Measurements from ENCODE around the gene HEXIM2. TPM values are rescaled to one million over a fixed set of nuclear protein-coding genes. Genes with fewer than 3 reads are reported as not detected.
"Not testable (repeated sequence)": the region's sequence is repeated elsewhere in the genome, so short reads cannot be mapped to it uniquely, and the experiment has no call there.

HEXIM2 gene
- total and polyA plus RNA-seq, 10 donors, result 4.0 to 10.4 (median 7.9) TPM

GRCh38 chr17:45123930-45124796 lies 37.5 kb upstream of the HEXIM2 start:
- Histone ChIP-seq H3K27me3 (replicated peaks in 1 of 7) (peaks cover 0 to 14% (median 4%) of the 10 kb centered on the region in 7 donors), H3K27ac (peak overlapping the region in 2 of 8 donors; percentile 14 to 35), H3K4me1 (peaks cover 0 to 41% (median 10%) of the 10 kb centered on the region in 6 donors), H3K9me3 (no peaks in the 10 kb centered on the region), H3K4me3 (no peak overlapping the region), H3K36me3 (no peaks in the 10 kb centered on the region)
- DNase-seq, result no peak
- TF ChIP-seq POLR2A (IDR thresholded peaks at IDR 0.05) (no peak), POLR2AphosphoS5 (IDR thresholded peaks at IDR 0.05) (peak in 1 of 3 donors; percentile 15)
- WGBS, 5 donors, result 66 to 84% (median 71%) methylated on average over 12 to 15 of the region's 15 CpGs
- intact Hi-C loops (cut with DNase I; ENCODE audit: low total_unique reads), result no loop called here

DNA sequence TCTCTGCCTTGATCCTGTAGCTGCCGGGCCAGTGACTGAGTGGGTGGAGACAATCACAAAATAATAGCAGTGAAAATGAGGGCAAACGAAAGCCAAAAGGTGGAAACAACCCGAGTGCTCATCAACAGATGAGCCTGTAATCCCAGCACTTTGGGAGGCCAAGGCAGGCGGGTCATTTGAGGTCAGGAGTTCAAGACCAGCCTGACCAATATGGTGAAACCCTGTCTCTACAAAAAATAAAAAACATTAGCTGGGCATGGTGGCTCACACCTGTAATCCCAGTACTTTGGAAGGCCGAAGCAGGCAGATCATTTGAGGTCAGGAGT lies 36.9 kb upstream of the HEXIM2 start:
- intact Hi-C loops (cut with DNase I; ENCODE audit: low total_unique reads); H3K36me3 ChIP-seq; H3K9me3 ChIP-seq; DNase-seq; H3K4me3 ChIP-seq: not testable (repeated sequence)
- peaks cover 0 to 14% (median 4%) of the 10 kb centered on the region in 7 donors for H3K27me3 ChIP-seq (replicated peaks in 1 of 7)
- peak overlapping the region in 1 of 8 donors; percentile 35 for H3K27ac ChIP-seq
- 65 to 87% (median 76%) methylated on average over 5 of the region's 5 CpGs for WGBS, 5 donors
- peaks cover 0 to 47% (median 13%) of the 10 kb centered on the region in 6 donors for H3K4me1 ChIP-seq

GRCh38 chr17:45125509-45125908 lies 36.2 kb upstream of the HEXIM2 start:
- no peaks in the 10 kb centered on the region for H3K9me3 ChIP-seq
- H3K4me3 ChIP-seq, result no peak overlapping the region
- H3K4me1 ChIP-seq, result peaks cover 0 to 55% (median 17%) of the 10 kb centered on the region in 6 donors
- intact Hi-C loops (cut with DNase I; ENCODE audit: low total_unique reads), result no loop called here
- H3K36me3 ChIP-seq, result no peaks in the 10 kb centered on the region
- no peak for DNase-seq
- 94 to 97% (median 96%) methylated on average over 8 of the region's 8 CpGs for WGBS, 5 donors
- no peak overlapping the region for H3K27ac ChIP-seq
- H3K27me3 ChIP-seq (replicated peaks in 1 of 7), result peaks cover 0 to 10% (median 4%) of the 10 kb centered on the region in 7 donors
- no peak for TF ChIP-seq POLR2AphosphoS5 (IDR thresholded peaks at IDR 0.05)
- TF ChIP-seq POLR2A (IDR thresholded peaks at IDR 0.05), result no peak
- no peak for TF ChIP-seq CTCF (IDR thresholded peaks at IDR 0.05 in 8 of 11, conservative IDR thresholded peaks at IDR 0.05 in 3 of 11)

DNA sequence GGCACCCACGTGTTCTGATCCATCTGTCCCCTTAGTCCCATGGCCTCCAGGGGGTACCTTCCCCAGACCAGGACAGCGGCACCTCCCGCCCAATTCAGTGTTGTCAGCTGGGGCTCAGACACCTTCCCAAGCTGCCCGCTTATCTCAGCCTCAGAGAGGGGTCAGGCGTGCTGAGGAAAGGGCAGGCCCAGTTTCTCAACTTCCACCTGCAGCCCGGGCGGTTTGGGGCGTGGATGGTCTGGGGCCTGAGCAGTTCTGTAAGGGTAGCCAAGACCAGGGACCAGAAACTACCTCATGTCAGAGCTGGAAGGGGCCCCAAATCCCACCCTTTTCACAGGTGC lies 34.5 kb upstream of the HEXIM2 start:
- no peak for TF ChIP-seq POLR2AphosphoS5 (IDR thresholded peaks at IDR 0.05)
- TF ChIP-seq POLR2A (IDR thresholded peaks at IDR 0.05), result no peak
- TF ChIP-seq CTCF (IDR thresholded peaks at IDR 0.05 in 8 of 11, conservative IDR thresholded peaks at IDR 0.05 in 3 of 11), result no peak
- intact Hi-C loops (cut with DNase I; ENCODE audit: low total_unique reads), result no loop called here
- Histone ChIP-seq H3K4me3 (no peak overlapping the region), H3K36me3 (no peaks in the 10 kb centered on the region), H3K9me3 (no peaks in the 10 kb centered on the region), H3K27ac (no peak overlapping the region), H3K27me3 (replicated peaks in 1 of 7) (no peaks in the 10 kb centered on the region), H3K4me1 (peaks cover 5 to 66% (median 27%) of the 10 kb centered on the region in 6 donors)
- DNase-seq, result no peak
- WGBS, 5 donors, result 69 to 100% (median 93%) methylated on average over 1 to 8 of the region's 8 CpGs

GRCh38 chr17:45127548-45128300 lies 34.0 kb upstream of the HEXIM2 start:
- TF ChIP-seq POLR2AphosphoS5 (IDR thresholded peaks at IDR 0.05), result peak in 2 of 3 donors; percentile 23 to 27
- TF ChIP-seq POLR2A (IDR thresholded peaks at IDR 0.05), result no peak
- Histone ChIP-seq H3K4me1 (peaks cover 5 to 69% (median 27%) of the 10 kb centered on the region in 6 donors), H3K27me3 (replicated peaks in 1 of 7) (no peaks in the 10 kb centered on the region), H3K9me3 (no peaks in the 10 kb centered on the region), H3K36me3 (no peaks in the 10 kb centered on the region), H3K27ac (peak overlapping the region in 3 of 8 donors; percentile 18 to 57 (median 53)), H3K4me3 (no peak overlapping the region)
- intact Hi-C loops (cut with DNase I; ENCODE audit: low total_unique reads), result no loop called here
- 61 to 77% (median 69%) methylated on average over 20 of the region's 20 CpGs for WGBS, 5 donors
- no peak for DNase-seq
